HG03097 (cell line): ENCODE measurements around the gene ARHGEF2.
A peak's percentile ranks its signal among the peaks of the same experiment; 100 is the strongest.
"Not testable (repeated sequence)": the region's sequence is repeated elsewhere in the genome, so short reads cannot be mapped to it uniquely, and the experiment has no call there.

Experiments used
- ATAC-seq: cut with Tn5 transposase; IDR thresholded peaks from one replicate; pipeline ENCODE4 v1.9.1; 2021; ENCODE audit not compliant: unreplicated experiment, low FRiP score

Gene ARHGEF2

DNA sequence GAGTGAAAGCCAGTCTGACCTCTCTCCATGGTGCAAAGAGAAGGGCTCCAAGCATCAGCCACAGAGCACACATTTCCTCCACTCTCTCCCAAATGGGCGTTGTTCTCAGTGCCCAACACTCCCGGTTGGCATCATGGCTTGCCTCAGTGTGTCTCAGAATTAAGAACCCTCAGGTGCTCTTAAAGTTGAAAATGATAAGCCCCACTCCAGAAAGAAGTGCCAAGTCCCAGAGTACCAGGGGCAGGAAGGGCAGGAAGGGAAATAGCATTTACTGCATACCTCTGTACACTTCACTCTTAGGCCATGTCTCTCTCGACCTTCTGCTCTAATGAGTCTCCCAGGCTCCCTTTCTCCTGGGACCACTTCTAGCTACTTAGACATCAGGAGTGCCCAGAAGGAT lies 15.2 kb upstream of the ARHGEF2 start:
- ATAC-seq: no peak

DNA sequence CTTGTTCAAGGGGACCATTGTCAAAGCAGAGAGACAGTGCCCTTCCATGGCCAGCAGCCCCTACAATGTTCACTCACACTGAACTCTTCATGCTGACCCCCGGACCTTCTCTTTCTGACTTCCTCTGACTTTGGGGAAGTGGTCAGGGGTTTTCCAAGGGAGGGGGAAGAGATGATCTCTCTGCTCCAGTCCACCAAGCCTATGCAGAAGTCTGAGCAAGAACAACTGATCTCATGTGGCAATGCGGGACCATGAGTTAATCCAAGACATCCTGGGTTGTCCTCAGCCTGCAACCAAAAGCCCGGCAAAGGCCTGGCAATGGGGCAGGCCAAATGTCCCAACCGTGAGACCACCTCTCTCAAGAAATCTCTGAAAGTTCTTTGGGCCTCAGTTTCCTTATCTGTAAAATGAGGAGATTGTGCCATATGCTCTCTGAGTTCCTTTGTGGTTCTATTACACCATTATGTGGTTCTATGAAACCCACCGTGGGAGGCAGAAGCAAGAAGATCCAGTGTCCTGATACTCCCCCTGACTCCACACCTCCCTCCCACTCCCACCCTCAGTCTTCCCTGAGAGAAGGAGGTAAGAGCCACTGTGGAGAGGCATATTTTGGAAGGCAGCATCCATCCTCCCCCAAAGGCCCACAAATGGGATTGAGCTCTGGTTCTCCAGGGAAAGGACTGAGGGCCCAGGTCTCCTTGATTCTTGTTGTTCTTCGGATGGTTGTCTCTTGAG lies 11.8 kb upstream of the ARHGEF2 start:
- ATAC-seq: no peak

DNA sequence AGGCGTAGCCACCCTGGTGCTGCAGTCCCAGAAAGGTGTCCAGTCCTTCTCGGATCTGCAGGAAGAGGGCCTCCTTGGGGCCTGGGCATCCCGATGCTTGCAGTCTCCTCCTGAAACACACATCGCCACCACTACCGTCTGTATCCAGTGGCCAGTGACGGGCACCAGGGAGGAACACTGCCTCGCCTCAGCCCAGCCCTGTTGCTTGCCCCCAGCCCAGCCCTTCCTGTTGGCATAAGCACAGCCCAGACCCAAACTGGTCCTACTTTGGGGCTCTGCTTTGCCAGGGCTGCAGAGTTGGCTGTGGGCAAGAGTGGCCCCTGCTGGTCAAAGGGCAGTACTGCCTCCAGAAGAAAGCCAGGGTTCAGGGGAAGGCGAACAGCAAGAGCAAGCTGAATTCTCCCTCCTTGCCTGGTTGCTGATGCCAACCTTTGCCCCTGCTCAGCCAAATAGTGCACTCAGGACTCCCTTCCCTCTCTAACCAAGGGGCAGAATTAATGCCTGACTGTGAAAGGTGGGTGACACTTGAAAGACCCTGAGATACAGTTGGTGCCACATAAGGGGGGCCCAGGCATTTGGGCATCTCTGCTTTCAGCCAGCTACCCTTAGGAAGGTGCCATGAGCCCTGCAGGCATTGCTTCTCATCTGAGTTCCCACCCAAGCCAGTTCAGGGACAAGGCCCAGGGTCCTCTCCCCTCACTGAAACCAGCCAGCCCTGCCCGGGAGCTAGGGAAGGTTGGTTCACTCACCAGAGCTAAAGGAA lies 11.1 kb upstream of the ARHGEF2 start:
- peak; percentile 58 for ATAC-seq

DNA sequence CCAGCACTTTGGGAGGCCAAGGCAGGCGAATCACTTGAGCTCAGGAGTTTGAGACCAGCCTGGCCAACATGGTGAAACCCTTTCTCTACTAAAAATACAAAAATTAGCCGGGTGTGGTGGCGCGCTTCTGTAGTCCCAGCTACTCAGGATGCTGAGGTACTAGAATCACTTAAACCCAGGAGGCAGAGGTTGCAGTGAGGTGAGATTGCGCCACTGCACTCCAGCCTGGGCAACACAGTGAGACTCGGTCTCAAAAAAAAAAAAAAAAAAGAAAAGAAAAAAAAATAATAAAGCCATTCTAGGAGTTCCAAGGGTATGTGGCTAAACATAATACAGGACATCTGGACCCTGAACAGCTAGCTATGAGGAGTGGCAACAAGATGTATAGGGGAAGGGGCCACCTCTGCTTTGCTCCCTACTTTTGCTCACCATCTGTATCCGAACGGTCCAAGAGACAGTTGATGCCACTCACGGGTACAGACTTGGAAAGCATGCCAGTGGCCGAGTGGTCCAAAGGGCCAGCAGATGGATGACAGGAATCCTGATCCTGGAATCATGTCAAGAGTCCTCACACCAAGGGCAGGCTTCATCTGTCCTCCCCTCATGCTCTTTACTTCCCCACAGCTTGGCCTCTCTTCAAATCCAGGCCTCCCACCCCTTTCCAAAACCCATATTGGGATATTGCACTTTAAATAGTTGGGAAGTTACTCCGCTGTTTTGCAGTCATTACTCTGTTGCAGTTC lies 6.7 kb upstream of the ARHGEF2 start:
- ATAC-seq: not testable (repeated sequence)

DNA sequence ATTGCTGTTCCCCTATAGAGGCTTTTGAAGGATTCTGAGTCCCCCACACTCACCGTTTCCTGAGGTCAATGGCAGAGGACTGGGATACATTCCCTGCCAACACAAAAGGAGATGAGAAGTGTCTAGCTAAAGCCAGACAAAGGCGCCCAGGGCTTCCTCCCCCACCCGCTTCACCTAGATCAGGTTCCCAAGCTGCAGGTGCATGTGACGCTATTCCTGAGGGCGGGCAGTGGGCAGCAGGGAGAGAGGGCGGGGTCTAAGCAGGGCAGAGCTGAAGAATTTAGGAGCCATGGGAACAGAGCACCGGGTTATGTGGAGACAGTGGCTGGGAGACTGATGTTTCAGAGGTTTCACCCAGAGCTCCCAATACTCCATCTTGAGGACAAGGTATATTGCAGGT lies 6.0 kb upstream of the ARHGEF2 start:
- ATAC-seq: no peak

DNA sequence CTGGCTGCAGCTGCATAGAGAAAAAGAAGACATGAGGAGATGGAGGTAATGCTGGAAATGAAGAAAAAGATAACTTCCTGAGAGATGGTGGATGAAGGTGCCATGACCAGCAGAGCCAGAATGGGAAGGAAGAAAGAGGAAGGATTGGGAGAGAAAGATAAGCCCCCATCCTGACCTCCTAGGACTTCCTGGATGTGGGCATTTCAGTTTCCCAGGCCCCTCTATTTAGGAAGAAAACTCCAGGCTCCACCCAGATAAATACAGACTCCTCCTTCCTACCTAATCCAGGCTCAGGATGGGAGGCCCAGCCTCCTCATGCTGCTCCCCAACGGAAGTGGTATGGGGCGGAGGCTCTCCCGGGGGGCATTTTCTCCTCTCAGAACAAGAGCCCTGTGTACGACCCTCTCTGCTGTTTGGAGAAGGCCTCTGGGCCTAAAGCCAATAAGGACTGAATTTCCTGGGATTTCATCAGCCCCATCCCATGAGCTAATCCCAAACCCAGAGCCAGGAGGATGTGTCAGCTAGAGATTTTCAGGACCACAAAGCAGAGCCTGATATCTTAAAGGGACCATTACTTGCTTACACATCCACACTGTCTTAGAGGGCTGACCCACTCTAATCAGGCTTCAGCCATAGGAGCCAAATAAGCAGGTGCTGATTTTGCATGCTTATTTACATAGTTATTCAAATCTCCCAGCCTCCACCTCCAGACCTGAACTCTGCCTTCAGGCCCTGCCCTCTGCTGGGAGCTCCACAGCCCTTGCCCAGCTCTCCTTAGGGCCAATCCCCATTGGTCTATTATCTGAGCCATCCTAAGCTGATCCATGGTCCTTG lies 5.1 kb upstream of the ARHGEF2 start:
- no peak for ATAC-seq

DNA sequence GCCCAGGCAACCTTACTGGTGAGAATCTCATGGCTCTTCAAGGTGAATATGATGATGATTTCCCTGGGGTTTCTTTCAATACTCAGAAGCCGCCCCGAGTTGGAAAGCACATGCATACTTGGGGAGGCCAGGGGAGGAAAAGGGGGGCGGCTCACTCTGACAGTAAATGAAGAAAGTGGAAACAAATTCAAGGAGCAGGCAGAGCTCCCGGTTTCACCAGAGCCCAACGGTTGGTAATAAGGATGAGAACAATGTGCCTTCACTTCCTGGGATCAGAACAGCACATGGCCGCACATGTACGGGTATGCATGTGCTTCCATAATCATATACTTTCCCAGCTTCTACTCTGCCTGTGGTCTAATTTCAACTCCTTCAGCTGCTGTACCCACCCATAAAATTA lies 3.8 kb upstream of the ARHGEF2 start:
- ATAC-seq: no peak

DNA sequence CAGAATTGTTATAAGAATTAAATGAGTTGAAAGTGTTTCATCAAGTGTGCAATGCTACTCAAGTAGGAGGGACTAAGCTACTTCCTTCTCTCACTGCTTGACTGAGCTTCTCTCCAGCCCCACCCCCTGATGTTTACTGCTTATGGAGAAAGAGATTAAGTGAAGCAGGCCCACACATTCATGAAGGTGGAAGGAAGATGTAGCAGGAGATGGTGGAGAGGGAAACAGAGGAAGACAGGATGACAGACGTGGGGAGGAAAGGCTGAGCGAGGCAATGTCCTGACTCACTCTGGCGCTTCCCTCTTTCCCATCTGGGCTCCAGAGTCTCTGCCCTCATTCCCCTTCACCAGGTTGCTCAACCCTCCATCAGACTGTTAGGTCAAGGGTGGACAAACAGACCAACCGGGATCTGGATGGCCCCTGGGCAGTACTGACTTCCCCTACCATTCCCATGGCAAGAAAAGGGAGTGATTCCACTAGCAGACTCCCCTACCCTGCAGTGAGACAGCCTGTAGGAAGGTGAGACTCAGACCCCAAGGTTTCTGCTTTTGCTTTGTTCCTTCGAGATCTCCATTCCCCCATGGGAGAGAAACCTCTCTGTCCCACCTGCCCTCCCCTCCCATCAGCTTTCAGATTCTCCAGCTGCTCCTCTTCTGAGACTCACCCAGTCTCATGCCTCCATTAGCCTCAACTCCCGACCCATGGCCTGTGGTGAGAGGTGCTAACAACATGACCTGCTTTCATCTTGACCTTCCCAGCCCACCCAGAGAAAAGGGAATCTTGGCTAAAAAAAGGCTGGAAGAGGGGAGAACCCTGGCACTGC lies 3.1 kb upstream of the ARHGEF2 start:
- ATAC-seq: no peak

DNA sequence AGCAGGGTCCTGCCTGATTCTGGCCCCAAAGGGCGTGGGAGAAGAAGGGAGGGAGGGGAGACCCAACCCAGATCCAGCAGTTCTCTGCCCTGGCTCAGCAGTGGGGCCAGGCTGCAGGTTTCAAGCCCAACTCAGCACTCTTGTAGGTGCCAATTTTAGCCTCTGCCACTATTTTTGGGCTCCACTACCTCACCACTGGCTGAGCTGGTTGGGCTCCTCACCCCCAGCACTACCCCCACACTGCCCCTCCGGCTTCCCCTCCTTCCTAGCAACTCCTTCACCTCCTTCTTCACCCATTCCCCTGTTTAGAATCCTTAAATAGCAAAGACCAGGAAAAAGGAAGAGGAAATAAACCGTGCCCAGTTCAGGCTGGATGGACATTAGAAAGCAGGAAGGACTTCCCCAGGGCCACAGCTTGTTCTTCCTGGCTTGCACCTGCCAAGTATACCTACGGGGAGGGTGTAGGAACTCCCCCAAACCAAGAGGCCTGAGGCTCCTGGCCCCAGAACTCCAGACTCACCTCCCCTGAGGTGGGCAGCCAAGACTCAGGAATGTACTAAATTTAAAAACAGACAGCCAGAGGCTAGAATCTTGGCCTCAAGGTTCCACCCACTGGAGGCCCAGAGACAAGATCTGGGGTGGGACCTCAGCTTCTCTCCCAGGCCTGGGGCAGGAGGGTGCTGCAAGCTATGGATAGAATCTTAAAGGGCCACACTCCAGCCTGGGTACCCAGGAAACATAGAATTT lies 1.4 kb upstream of the ARHGEF2 start:
- no peak for ATAC-seq

DNA sequence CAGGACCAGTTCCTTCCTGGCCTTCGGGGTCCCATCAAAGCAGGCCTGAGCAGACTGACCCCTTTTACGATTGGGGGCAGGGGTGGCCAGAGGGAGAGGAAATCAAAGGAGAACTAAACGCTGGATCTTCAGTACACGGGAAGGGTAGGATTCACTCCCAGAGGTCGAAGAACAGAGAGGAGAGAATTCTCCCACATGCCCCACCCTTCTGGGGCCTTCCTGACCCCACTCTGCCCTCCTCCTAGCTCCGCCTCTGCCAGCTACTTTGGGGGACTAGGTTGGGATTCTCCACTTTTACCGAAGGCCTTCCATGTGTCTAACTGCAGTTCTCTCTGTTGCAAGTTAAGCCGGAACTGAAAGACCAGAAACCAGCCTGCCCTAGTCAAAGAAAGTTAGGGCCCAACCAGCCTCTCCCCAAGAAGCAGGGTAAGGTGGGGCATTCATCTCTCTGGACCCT lies 654 bp upstream of the ARHGEF2 start:
- ATAC-seq: no peak

DNA sequence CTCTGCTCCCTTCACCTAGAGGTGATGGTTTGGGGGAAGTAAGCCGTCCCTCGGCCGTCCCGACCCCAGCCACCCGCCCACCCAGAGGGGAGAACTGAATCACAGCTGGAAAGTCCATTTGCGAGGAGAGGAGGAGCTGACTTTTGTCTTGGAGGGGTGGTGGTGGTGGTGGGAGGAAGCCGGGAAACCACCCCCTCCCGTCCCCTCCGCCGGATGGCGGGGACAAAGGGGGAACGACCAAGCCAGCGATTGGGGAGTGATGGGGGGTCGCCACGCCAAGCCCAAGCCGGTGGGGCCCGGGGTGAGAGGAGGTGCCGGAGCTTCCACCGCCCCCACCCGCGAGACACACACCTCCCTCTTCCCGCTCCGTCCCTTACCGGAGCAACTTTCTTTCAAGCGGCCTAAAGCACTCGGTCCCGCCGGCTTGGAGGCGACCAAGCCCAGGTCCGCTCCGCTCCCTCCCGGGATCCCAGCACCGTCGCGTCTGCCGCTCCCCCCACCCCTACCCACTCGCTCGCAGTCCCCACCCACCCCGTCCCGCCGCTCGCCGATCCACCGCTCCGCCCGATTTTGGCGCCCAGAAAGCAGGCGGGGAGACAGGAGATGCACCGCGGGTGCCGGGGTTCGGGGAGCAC lies 540 bp downstream of the ARHGEF2 start:
- ATAC-seq: no peak

DNA sequence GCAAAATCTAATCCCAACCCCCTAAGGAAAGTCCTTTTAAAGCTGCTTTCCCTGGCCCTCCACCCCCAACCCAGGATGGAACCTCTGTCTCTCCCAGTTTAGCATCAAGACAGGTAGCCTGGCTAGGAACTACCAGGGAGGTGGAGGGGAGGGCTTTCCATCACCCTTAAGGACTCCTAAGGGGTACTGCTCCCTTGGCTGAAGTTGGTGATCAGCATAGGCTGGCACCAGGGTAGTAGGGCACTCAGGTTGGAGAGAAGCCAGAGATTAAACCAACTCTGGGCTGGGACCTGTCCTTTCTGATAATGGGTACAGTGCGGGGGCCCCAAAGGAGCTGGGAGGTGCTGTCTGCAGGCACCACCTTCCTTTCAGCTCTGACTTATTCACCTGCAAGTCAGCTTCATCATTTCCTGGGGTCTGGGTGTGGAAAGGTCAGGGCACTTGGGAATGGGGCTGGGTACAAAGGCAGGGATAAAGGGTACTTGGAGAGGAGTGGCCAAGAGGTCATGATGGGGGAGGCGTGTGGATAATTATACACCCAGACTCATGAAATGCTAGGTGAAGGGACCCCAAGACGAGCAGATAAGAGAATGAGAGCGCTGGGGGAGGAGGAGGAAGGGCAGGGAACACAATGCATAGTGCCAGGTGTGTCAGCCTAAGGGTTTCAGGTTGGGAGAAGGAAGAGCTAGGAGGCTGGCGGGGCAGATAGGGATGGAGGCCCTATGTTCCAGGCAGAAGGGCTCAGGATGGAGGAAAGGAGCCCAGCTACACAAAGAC lies 1.2 kb downstream of the ARHGEF2 start:
- ATAC-seq: no peak

DNA sequence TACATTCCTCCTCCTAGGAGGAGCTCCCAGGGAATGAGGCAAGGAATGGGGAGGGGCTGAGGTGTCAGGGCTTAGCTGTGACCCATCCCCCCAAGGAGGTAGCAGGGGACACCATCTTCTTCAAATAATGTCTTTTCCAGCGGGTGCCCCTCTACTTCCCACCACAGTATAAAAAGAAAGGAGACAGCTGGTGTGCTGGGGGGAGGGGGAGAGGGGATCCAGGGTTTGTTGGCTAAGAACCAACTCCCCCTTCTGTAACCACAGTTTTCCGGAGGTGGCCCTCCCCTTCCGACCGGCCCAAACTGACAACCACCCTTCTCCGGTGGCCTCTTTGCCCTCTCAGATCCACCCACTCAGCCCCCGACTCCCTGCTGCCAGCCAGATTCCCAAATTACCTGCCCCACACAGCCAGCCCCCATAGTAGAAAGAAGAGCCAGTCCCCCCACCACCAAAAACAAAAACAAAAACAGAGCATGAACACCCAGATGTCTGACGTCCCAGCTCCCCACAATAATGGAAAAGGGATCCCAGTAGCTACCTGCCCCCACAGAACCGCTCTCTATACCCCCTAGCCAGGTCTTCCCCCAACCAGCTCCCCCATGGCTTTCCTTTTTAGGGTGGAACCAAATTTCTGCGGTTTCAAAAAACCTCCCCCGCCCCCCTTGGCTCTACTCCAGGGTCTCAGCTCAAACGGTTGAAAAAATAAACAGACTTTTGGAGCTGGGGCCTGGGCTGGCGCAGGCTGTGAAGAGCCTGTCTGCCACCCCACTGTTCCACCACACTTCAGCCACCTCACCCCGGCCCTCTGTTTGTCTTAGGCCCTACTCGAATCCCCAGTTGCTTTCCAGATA lies 2.1 kb downstream of the ARHGEF2 start:
- no peak for ATAC-seq

DNA sequence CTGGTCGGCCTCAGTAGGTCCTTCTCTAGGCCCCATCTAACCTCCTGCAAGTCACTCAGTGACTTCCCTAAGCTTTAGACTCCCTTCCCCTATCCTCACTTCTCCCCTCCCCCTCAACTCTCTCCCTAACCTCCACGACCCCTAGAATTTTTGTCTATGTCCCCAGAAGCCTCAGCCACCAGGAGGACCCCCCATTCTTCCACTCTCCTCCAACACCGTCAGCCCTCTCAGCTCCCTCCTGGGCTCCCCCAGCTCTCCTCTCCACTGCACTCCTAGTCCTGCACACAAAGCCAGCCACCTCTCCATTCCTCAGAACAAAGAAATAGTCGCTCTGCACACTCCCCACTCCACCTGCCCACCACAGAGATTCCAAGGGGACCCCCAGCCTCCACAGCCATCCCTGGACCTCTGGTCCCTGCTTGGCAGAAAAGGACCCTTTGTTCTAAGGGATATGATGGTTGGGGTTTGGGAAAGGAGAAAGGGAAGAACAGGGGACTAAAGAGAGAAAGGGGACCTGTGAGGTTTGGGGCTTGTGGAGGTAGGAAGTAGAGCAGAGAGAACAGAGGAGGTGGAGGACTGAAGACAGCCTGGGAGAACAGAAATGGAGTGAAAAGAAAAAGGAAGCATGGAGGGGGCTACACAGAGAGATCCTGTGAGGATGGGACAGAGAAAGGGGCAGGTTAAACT lies 2.8 kb downstream of the ARHGEF2 start:
- ATAC-seq: no peak

DNA sequence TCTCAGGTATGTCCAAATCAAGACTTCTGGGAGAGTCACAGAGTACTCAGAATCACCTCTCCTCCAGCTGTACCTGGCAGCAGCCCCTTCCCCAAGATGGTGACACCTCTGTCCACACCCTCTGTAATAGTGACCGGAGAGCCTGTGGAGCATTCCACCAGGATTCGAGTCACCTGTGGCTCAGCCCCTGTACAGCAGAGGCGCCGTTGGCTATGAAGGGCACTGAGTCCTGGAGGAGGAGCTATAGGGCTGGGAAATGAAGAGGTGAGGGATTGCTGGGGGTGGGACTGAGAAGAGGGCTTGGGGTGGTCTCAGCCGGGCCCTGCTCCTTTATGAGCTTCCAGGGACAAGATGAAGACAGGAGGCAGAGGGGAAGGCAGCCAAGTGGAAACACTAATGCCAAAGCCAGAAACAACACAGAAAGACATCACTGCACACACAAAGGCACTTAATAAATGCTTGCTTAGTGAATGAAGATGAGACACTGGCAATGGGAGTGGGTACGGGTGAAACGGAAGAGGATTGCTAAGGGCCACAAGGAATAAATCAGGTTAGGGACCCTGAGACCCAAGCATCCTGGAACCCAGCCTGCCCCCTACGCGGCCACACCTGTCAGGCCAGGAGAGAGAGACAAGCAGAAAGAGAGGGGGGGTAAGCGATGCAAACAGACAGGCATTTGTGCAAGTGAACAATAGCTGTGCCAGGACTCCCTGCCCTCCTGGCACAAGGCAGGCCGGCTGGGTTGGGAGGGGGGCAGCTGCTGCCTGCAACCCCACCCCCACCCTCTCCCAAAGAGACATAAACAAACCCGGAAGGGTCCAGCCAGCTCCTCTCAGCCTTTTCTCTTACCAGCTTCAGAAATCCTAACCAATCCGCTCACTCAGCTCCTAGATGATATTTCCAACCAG lies 3.9 kb downstream of the ARHGEF2 start:
- ATAC-seq: no peak
